Mesendoderm (in vitro differentiated cells): ENCODE results near the gene CCDC78.

Experiments
- DNase-seq: peaks from one replicate; pipeline ENCODE4 v3.0.0; 2013
- H2AK5ac ChIP-seq: 2 replicates; pipeline ENCODE4 v1.6.1; 2013; ENCODE audit warnings: low read length, inconsistent platforms
- H2BK120ac ChIP-seq: 2 replicates; pipeline ENCODE4 v1.6.1; 2013; ENCODE audit warnings: low read depth, mild to moderate bottlenecking, low read length, moderate library complexity, mixed read lengths
- H2BK15ac ChIP-seq: replicated peaks from 2 replicates; pipeline ENCODE4 v1.6.1; 2013; ENCODE audit warnings: low read depth, mild to moderate bottlenecking, moderate library complexity
- H2BK5ac ChIP-seq: 2 replicates; pipeline ENCODE4 v1.6.1; 2013; ENCODE audit warnings: low read length, inconsistent platforms
- H3K18ac ChIP-seq: 2 replicates; pipeline ENCODE4 v1.6.1; 2013; ENCODE audit warnings: mild to moderate bottlenecking, low read length, mixed read lengths
- H3K23ac ChIP-seq: one replicate; pipeline ENCODE4 v1.6.1; 2013; ENCODE audit warnings: low read length
- H3K27ac ChIP-seq: 2 replicates; pipeline ENCODE4 v1.5.1; 2013; ENCODE audit warnings: low read depth, mild to moderate bottlenecking, inconsistent platforms, low read length, moderate library complexity
- H3K27me3 ChIP-seq: 2 replicates; pipeline ENCODE4 v1.6.1; 2013; ENCODE audit warnings: low read length, control low read depth, mild to moderate bottlenecking, inconsistent platforms; ENCODE audit not compliant: insufficient read depth, poor library complexity
- H3K36me3 ChIP-seq: 2 replicates; pipeline ENCODE4 v1.6.1; 2013; ENCODE audit warnings: low read length, inconsistent platforms; ENCODE audit not compliant: control insufficient read depth, insufficient read depth
- H3K4ac ChIP-seq: one replicate; pipeline ENCODE4 v1.6.1; 2013; ENCODE audit warnings: low read depth, mild to moderate bottlenecking, low read length, moderate library complexity
- H3K4me1 ChIP-seq: 2 replicates; pipeline ENCODE4 v1.6.1; 2013; ENCODE audit warnings: low read depth, low read length, inconsistent platforms; ENCODE audit not compliant: control insufficient read depth
- H3K4me2 ChIP-seq: 2 replicates; pipeline ENCODE4 v1.6.1; 2013; ENCODE audit warnings: low read length
- H3K4me3 ChIP-seq: 2 replicates; pipeline ENCODE4 v1.5.1; 2013; ENCODE audit warnings: mild to moderate bottlenecking, low read length
- H3K56ac ChIP-seq: one replicate; pipeline ENCODE4 v1.6.1; 2013; ENCODE audit warnings: low read length
- H3K79me1 ChIP-seq: 2 replicates; pipeline ENCODE4 v1.6.1; 2013; ENCODE audit warnings: low read length, inconsistent platforms
- H3K79me2 ChIP-seq: 2 replicates; pipeline ENCODE4 v1.6.1; 2013; ENCODE audit warnings: mild to moderate bottlenecking, low read length; ENCODE audit not compliant: control insufficient read depth, insufficient read depth
- H3K9ac ChIP-seq: 2 replicates; pipeline ENCODE4 v1.6.1; 2013; ENCODE audit warnings: low read length, inconsistent platforms
- H4K5ac ChIP-seq: one replicate; pipeline ENCODE4 v1.6.1; 2013; ENCODE audit warnings: low read length
- H4K8ac ChIP-seq: one replicate; pipeline ENCODE4 v1.6.1; 2013; ENCODE audit warnings: low read depth, mild to moderate bottlenecking, control low read depth, low read length, moderate library complexity
- WGBS: extraction: QIAGEN DNeasy Blood & Tissue Kit; methylation state at CpG from one replicate; pipeline ENCODE4 v1.1.7; 2013; ENCODE audit warnings: low lambda C conversion rate, missing lambda C conversion rate; ENCODE audit not compliant: insufficient coverage; ENCODE audit errors: extremely low coverage; 5-methylcytosine and 5-hydroxymethylcytosine counted together

The CCDC78 gene

GRCh38 chr16:766008-766819 is 40.0 kb upstream of the CCDC78 start:
- H3K9ac ChIP-seq: no peak overlapping the region
- no peaks in the 10 kb centered on the region for H3K36me3 ChIP-seq
- no peak overlapping the region for H2BK120ac ChIP-seq
- no peak overlapping the region for H3K27ac ChIP-seq
- no peak overlapping the region for H3K4ac ChIP-seq
- H3K4me3 ChIP-seq: no peak overlapping the region
- H2BK5ac ChIP-seq: no peak overlapping the region
- H4K5ac ChIP-seq: no peak overlapping the region
- H3K4me1 ChIP-seq: no peaks in the 10 kb centered on the region
- no CpG with 5 or more reads among the region's 29 CpGs for WGBS
- no peak overlapping the region for H2BK15ac ChIP-seq
- no peak overlapping the region for H2AK5ac ChIP-seq
- H4K8ac ChIP-seq: no peak overlapping the region
- H3K18ac ChIP-seq: no peak overlapping the region
- H3K27me3 ChIP-seq: no peaks in the 10 kb centered on the region
- H3K23ac ChIP-seq: no peak overlapping the region
- H3K79me2 ChIP-seq: no peaks in the 10 kb centered on the region
- no peak overlapping the region for H3K56ac ChIP-seq
- no peak overlapping the region for H3K4me2 ChIP-seq
- H3K79me1 ChIP-seq: no peaks in the 10 kb centered on the region
- no peak for DNase-seq

- no peaks in the 10 kb centered on the region for H3K4me1 ChIP-seq
- no peak overlapping the region for H3K56ac ChIP-seq
- no peak overlapping the region for H3K4me3 ChIP-seq
- H3K36me3 ChIP-seq: no peaks in the 10 kb centered on the region
- no peak overlapping the region for H4K5ac ChIP-seq
- H3K27ac ChIP-seq: no peak overlapping the region
- H3K18ac ChIP-seq: no peak overlapping the region
- H2BK15ac ChIP-seq: no peak overlapping the region
- H3K79me2 ChIP-seq: no peaks in the 10 kb centered on the region
- H3K79me1 ChIP-seq: no peaks in the 10 kb centered on the region
- WGBS: no CpG with 5 or more reads among the region's 29 CpGs
- H4K8ac ChIP-seq: no peak overlapping the region
- DNase-seq: no peak
- H2BK120ac ChIP-seq: no peak overlapping the region
- no peak overlapping the region for H3K4ac ChIP-seq
- H3K4me2 ChIP-seq: no peak overlapping the region
- no peak overlapping the region for H2AK5ac ChIP-seq
- H3K23ac ChIP-seq: no peak overlapping the region
- H2BK5ac ChIP-seq: no peak overlapping the region
- no peaks in the 10 kb centered on the region for H3K27me3 ChIP-seq
- no peak overlapping the region for H3K9ac ChIP-seq
Observed at GRCh38 chr16:765488-765865, 39.2 kb upstream of the CCDC78 start.

DNA sequence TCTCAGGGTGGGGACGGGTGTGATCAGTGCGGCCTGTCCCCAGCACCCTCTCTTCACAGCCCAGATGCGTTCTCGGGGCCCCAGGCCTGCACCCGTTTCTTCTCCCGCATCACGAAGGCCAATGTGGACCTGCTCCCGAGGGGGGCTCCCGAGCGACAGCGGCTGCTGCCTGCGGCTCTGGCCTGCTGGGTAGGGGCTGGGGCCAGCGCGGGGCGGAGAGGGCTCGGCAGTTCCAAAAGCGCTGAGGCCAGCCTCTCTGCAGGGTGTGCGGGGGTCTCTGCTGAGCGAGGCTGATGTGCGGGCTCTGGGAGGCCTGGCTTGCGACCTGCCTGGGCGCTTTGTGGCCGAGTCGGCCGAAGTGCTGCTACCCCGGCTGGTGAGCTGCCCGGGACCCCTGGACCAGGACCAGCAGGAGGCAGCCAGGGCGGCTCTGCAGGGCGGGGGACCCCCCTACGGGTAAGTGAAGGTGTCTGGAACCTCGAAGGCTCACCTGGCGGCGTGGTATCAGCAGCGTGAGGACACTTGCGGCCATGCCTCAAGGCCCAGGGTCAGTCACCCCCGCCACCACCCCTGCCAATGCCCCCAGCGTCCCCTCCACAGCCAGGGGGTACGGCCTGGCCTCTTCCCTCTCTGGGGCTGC is 38.7 kb upstream of the CCDC78 start:
- Histone ChIP-seq H4K5ac (no peak overlapping the region), H2BK5ac (no peak overlapping the region), H3K36me3 (no peaks in the 10 kb centered on the region), H3K4me2 (no peak overlapping the region), H3K23ac (no peak overlapping the region), H3K4me1 (no peaks in the 10 kb centered on the region), H4K8ac (no peak overlapping the region), H2BK15ac (no peak overlapping the region), H2AK5ac (no peak overlapping the region), H3K27me3 (no peaks in the 10 kb centered on the region), H3K79me2 (no peaks in the 10 kb centered on the region), H3K9ac (no peak overlapping the region), H3K18ac (no peak overlapping the region), H3K56ac (no peak overlapping the region), H2BK120ac (no peak overlapping the region), H3K27ac (no peak overlapping the region), H3K4me3 (no peak overlapping the region), H3K79me1 (no peaks in the 10 kb centered on the region), H3K4ac (no peak overlapping the region)
- DNase-seq: no peak
- no CpG with 5 or more reads among the region's 38 CpGs for WGBS

GRCh38 chr16:764184-764750 is 38.0 kb upstream of the CCDC78 start:
- Histone ChIP-seq H3K79me1 (no peaks in the 10 kb centered on the region), H3K4ac (no peak overlapping the region), H3K23ac (no peak overlapping the region), H3K9ac (no peak overlapping the region), H3K36me3 (no peaks in the 10 kb centered on the region), H2BK5ac (no peak overlapping the region), H3K4me1 (no peaks in the 10 kb centered on the region), H3K79me2 (no peaks in the 10 kb centered on the region), H3K4me2 (no peak overlapping the region), H2BK15ac (no peak overlapping the region), H3K4me3 (no peak overlapping the region), H3K27ac (no peak overlapping the region), H3K18ac (no peak overlapping the region), H4K8ac (no peak overlapping the region), H4K5ac (no peak overlapping the region), H3K56ac (no peak overlapping the region), H2AK5ac (no peak overlapping the region), H3K27me3 (no peaks in the 10 kb centered on the region), H2BK120ac (no peak overlapping the region)
- DNase-seq: no peak
- WGBS: no CpG with 5 or more reads among the region's 20 CpGs

DNA sequence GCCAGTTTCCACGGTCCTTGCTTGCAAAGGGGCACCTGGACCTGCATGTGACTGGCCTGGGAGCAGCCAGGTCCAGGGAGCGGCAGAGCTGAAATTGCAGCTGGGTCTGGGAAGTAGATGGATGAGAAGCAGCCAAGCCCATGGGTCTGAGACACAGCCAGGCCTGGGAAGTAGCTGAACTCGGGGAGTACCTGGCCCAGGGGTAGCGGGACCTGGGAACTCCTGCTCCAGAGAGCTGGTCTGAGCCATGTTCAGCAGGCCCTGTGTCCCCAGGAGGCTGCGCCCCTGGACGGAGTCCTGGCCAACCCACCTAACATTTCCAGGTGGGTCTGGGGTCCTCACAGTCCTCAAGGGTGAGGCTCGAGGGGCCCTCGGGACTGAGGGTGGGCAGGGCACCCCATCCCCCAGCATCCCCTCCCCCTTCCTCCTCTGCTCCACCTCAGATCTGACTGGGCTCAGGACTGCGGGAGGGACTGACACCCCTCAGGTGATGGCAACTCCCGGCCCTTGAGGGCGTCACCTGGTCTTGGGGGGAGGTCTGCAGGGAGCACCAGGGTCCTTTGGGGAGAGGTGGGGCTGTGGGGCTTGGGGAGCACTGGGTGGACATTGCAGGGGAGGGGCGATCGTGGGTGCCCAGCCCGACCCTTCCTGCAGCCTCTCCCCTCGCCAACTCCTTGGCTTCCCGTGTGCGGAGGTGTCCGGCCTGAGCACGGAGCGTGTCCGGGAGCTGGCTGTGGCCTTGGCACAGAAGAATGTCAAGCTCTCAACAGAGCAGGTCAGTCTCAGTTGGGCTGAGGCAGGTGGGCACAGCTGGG is 37.3 kb upstream of the CCDC78 start:
- no peak overlapping the region for H3K27ac ChIP-seq
- H3K23ac ChIP-seq: no peak overlapping the region
- H2BK120ac ChIP-seq: no peak overlapping the region
- no peak overlapping the region for H4K5ac ChIP-seq
- no peaks in the 10 kb centered on the region for H3K4me1 ChIP-seq
- H2AK5ac ChIP-seq: no peak overlapping the region
- no peaks in the 10 kb centered on the region for H3K79me1 ChIP-seq
- H2BK15ac ChIP-seq: no peak overlapping the region
- no peaks in the 10 kb centered on the region for H3K27me3 ChIP-seq
- no peak overlapping the region for H3K56ac ChIP-seq
- no peak overlapping the region for H3K4me2 ChIP-seq
- H4K8ac ChIP-seq: no peak overlapping the region
- no CpG with 5 or more reads among the region's 21 CpGs for WGBS
- no peaks in the 10 kb centered on the region for H3K36me3 ChIP-seq
- H3K4me3 ChIP-seq: no peak overlapping the region
- no peak overlapping the region for H2BK5ac ChIP-seq
- DNase-seq: no peak
- no peaks in the 10 kb centered on the region for H3K79me2 ChIP-seq
- no peak overlapping the region for H3K18ac ChIP-seq
- H3K4ac ChIP-seq: no peak overlapping the region
- H3K9ac ChIP-seq: no peak overlapping the region
